Anterior cingulate cortex (tissue), 58 donors: ENCODE data around the gene WDR82.
A peak's percentile ranks its signal among the peaks of the same experiment; 100 is the strongest.

Experiments used
- DNase-seq, 58 donors: peaks; one replicate each; lab custom pipeline; 2025; lab: John Stamatoyannopoulos, UW

The WDR82 gene

DNA sequence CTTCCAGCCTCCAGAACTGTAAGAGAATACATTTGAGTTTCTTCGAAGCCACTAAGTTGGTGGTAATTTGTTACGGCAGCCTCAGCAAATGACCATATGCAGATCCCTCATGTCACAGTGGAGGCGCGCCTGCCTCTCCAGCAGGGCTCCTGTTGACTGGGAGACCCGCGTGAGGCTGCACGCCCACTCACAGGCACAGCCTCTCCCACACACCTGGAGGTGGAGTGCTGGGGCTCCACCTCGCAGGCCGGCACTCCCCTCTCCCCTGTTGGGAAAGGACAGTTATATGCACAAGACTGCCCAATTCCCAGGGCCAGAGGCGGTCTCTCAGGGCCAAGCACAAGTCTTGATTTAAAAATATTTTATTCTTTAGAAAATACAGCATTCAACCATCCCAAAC, 50.2 kb downstream of the WDR82 start:
- DNase-seq: no peak

DNA sequence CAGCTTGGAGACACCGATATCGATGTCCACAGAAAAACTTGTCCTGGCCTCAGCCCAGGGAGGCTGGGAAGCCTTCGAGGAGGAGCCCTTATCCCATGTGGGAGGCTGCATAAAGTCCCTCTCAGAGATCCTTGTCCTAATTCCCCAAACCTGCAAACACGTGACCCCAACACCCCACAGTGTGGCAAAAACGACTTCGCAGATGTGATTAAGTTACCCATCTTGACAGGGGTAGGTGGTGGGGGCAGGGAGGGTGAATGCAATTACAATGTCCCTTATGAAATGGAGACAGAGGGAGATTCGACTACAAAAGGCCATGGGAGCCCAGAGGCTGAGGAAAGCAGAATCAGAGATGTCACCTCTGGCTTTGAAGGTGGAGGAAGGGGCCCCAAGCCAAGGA, 50.7 kb downstream of the WDR82 start:
- DNase-seq: no peak

DNA sequence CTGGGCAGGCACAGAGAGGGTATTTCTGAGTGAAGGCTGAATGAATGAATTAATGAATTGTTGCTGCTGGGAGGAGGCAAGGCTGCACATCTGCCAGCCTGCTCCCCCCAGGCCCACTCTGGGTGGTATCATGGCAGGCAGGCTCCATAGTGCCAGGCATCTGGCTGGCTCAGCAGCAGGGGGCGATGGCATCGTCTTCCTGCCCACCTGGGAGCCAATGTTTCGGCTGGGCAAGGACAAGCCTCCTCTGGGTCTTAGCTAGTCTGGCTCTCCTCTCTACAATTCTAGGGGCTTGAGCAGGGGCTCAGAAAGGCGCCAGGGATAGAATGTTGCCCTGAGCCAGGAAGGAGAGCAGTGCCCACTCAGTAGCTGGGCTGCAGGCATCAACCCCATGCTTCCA, 51.3 kb downstream of the WDR82 start:
- no peak for DNase-seq

DNA sequence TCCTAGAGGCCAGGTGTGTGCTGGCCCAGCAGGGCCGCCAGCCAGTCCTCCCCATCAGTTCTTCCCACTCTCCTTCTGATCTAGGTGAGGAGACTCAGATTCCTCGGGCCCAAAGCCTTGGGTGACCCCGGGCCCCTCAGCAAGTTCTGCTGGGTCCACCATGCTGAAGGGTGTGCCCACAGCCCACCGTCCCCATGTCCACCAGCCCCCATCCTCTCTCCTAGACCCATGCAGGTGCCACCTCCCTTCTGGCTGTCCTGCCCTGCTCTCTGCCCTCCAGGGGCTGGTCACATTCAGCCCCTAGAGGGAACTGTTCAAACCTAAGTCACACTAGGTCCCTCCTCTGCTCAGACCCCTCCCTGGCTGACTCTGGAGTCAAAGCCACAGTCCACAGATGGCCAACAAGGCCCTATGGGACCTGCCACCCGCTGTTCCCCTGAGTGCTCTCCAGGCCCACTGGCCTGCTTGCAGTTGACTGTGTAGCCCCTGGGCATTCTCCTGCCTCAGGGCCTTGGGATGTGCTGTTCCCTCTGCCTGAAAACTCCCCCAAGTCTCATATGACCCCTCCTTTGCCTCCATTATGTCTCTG, 52.1 kb downstream of the WDR82 start:
- no peak for DNase-seq

DNA sequence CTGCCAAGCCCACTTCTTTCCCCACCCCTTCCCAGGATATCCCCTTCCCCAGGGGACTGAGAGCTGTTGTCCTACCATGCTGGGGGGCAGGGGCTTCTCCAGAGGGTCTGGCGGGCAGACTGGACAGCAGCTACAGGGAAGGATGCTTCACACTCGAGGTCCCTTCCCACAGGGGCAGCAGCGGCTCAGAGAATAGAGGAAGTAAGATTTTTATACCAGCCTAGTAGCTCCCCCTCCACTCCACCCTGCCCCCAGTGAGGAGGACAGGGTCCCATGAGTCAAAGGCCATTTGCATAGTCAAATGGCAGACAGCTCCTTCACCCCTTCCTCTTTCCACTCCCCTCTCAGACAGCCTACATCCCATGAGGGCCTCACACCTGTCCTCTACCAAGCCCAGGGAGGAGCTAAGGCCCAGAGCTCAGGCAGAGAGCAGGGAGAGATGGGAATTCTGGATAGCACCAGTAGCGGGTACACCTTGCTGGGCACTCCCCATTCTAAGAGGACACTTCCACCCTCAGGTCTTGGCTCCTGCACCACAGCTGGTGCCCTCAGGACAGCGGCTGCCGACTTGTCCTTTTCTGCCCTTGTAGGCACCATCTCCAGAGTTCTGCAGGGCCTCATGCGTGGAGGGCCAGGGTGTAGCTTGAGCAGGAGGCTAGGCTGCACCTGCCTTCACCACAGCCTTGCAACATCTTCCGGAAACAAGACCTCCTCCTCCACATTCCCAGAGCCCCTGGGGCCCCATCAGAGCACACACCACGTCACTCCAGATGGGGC, 52.8 kb downstream of the WDR82 start, which contains the start of gene TLR9:
TLR9 (minus strand) TSS at position 194 of the 777 bp plus-strand sequence; CDS start at position 78, 116 bp downstream.
- DNase-seq: no peak

DNA sequence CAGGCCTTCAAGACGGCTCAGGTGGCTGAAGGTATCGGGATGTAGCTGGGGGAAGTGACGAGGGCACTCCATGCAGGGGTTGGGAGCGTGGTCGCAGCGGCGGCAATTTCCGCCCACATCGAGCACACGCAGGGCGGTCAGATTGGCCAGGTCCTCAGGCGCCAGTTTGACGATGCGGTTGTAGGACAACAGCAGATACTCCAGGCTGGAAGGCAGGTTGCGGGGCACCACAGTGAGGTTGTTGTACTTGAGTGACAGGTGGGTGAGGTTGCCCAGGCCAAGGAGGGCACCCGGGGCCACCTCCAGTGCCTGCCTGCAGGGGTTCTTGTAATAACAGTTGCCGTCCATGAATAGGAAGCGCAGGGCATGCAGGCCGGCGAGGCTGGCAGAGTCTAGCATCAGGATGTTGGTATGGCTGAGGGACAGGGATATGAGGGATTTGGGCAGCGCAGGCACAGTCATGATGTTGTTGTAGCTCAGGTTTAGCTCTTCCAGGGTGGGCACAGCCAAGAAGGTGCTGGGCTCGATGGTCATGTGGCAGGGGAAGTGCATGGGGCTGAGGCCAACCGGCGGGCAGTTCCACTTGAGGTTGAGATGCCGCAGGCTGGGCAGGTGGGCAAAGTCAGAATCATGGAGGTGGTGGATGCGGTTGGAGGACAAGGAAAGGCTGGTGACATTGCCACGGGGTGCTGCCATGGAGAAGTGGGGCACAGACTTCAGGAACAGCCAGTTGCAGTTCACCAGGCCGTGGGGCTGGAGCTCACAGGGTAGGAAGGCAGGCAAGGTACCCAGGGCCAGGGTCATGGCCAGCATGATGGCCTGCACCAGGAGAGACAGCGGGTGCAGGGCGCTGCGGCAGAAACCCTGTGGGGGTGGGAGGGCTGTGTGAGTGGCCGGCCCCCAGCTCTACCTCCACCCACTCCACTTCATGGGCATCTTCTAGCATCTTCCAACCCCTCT, 54.7 kb downstream of the WDR82 start:
- no peak for DNase-seq

DNA sequence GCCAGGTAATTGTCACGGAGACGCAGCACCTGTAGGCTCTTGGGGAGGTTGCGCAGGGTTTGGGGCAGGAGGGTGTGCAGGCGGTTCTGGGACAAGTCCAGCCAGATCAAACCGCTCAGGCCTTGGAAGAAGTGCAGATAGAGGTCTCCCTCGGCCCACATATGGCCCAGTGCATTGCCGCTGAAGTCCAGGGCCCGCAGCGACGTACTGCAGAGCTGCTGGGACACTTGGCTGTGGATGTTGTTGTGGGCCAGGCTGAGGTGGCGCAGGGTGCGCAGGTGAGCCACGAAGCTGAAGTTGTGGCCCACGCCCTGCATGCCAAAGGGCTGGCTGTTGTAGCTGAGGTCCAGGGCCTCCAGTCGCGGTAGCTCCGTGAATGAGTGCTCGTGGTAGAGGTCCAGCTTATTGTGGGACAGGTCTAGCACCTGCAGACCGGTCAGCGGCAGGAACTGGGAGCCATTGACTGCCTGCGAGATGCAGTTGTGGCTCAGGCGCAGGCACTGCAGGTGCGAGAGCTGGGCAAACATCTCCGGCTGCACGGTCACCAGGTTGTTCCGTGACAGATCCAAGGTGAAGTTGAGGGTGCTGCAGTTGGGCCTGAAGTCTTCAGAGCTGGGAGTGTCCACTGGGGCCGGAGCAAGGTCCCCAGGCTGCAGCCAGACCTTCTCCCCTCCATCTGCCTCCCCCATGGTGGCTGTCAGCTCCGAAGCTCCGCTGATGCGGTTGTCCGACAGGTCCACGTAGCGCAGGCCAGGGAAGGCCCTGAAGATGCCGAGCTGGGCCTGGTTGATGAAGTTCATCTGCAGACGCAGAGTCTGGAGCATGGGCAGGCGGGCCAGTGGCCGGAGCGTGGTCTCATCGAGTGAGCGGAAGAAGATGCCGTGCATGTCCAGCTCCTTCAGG, 55.9 kb downstream of the WDR82 start:
- DNase-seq: no peak

DNA sequence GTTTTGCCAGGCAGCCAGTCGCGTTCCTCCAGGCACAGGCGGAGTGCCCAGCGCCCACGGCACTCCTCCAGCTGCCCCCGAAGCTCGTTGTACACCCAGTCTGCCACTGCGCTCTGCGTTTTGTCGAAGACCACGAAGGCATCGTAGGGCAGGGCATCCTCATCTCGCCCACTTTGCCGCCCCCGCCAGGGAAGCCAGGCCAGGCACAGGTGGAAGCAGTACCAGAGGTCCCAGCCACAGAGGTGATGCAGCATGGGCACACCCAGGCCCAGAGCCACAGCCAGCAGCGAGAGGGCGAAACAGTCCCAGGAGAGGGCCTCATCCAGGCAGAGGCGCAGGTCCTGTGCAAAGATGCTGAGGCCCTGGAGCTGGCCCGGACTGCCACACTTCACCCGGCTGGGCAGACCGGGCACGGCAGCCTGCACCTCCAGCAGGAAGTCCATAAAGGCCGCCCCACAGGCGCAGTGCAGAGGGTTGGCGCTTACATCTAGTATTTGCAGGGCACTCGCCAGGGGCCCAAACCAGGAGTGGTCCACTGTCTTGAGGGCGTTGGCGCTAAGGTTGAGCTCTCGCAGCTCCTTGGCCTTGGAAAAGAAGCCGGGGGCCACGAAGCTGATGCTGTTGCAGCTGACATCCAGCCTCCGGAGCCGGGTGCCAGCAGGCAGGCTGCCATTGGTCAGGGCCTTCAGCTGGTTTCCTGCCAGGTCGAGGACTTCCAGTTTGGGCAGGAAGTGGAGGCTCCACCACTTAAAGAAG, 56.7 kb downstream of the WDR82 start:
- no peak for DNase-seq

DNA sequence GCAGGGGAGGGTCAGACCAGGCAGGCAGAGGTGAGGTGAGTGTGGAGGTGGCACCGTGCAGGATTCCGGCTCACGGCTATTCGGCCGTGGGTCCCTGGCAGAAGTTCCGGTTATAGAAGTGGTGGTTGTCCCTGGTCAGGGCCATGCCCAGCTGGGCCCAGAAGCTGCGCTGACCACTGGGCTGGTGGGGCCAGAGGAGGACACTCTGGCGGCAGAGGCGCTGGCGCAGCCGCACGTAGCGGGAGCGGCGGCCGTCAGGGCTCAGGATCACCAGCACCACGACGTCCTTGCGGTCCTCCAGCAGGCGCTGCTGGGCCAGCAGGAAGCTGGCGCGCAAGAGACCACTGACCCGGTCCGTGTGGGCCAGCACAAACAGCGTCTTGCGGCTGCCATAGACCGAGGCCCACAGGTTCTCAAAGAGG, 57.3 kb downstream of the WDR82 start:
- DNase-seq: no peak

DNA sequence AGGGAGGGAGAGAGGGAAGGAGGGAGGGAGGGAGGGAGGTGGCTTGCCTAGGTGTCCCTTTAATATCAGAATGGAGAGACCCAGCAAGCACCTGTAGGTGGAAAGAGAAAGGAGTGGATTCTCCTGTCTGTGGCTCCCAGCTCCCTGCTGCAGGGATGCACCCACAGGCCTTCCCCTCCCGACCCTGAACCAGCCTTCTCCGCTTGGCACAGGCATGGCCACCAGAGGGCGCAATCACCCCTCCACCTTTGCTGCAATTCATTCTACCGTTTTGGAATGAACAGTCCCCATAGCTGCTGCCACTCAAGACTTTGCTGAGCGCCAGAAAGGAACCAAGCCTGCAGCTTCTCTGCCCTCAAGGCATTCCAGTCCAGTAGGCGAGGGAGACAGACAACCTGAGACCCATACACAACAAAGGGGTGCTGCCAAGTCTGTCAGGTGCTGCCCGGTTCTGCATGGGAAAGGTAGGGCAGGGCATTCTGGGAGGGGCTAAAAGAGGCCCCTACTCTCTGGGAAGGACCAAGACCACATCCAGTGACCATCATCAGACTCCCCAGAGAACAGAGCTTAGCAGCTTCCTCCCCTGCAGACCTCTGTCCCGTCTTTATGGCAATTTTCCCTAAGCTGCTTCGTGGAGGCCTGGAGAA, 57.9 kb downstream of the WDR82 start:
- DNase-seq: peak in 56 of 58 donors; percentile 21 to 88 (median 62)

DNA sequence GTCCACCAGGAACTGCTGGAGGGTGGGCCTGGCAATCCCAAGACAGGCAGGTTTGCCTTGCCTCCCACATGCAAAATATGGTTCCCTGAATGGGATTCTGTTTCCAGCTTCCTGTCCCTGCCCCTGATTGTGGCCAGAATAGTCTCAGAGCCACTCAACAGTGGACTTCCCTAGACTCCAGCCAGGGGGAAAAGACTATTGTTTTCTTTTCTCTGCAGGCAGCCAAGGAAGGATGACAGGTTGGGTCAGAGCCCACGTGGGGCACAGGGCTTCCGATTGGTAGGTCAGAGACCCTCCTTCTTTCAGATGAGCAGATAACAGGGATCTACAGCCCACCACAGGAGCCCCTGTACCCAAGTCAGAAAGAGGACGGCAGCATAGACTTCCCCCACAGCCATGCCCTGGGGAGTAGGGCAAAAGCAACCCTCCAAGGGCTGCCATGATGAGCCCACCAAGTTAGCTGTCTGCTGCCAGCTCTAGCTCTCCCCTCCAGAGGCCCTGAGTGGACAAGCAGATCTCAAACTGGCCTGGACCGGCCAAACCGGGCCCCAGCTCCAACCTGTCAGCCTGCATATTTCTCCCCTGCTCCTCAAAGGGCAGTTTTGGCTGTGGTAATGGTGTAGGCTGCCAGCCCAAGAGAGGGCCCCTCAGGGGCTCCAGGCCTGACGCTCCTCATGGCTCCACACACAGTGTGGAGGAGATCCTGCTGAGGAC, 59.4 kb downstream of the WDR82 start:
- DNase-seq: peak in 1 of 58 donors; percentile 12

DNA sequence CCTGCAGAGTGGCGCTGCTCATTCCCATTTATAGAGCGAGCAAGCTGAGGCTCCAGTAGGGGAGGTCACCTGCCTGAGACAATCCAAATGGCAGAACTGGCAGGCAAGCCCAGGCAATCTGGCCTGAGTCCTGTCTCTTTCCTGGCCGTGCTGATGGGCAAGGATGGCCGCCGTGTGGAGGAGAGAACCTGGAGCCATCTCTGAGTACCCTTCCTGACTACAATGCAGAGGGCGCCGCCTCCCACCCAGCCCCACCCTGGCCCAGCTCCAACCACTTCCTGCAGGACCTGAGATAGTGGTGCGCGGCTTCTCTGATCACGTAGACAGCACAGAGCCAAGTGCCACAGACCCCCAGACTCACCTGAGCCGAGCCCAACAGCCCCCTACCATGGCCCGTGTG, 60.0 kb downstream of the WDR82 start:
- DNase-seq: no peak

DNA sequence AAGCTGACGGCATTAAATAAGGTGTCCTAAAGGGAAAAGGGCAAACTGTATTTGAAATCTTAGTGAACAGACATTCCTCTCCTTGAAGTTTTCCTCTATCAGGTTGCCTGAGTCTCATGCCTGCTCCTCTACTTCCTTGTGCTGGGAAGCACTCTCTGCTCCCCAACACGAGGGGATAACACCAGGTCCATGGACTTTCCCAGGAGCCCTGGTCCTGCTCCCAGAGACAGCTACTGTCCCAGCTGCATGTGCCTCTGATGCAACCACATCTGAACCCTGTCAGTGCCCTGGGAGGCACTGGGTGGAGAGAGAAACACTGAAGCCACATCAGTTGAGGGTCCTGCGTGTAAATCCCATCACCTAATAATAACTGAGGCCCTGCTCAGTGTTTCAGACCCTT, 60.4 kb downstream of the WDR82 start:
- no peak for DNase-seq

DNA sequence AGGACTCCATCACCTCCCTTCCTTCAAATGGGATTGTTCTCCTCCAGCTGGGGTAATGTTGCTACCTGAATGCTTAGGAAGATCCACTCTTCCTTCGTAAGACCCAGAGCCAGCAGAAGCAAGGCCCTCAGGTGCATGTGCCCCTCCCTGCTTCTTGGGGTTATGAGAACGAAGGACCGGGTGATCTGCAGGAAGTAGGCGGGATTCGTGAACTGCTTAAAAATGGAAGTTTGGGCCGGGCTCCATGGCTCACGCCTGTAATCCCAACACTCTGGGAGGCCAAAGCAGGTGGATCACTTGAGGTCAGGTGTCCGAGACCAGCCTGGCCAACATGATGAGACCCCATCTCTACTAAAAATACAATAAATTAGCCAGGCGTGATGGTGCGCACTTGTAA, 61.0 kb downstream of the WDR82 start:
- DNase-seq: no peak

DNA sequence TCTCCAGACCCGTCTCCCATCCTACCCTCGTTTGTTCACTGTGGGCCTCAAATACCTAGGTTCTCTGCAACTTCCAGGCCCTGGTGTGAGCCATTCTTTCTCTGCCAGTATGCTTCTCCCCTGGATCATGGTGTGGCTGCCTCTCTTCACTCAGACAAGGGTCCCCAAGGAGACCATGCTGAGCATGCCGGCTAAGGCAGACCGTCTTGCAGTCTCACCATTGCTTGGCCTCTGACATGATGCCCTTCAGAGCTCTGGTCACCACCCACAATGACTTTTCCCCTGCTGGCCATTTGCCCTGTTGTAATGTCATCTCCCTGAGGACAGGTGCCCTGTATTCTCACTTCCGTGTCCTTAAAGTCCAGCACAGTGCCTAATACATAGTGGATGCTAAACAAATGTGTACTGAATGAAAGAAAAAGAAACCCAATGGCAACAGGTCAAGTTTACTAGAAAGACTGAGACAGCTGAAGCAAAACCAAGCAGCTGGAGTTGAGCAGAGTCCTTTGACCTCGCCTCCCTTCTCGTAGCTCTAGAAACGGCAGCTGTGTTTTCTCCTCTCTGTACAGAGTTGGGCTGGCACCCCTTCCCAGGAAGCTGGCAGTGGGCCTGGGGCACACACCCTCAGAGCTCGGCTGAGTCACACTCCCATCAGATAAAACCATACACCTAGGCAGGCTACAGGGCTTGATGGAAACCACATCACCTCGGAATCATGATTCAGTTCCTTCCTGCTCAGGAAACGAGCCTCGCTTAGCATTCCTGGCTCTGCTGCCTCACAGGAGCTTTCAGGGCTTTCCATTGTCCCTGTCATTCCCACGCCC, 61.7 kb downstream of the WDR82 start:
- DNase-seq: no peak

DNA sequence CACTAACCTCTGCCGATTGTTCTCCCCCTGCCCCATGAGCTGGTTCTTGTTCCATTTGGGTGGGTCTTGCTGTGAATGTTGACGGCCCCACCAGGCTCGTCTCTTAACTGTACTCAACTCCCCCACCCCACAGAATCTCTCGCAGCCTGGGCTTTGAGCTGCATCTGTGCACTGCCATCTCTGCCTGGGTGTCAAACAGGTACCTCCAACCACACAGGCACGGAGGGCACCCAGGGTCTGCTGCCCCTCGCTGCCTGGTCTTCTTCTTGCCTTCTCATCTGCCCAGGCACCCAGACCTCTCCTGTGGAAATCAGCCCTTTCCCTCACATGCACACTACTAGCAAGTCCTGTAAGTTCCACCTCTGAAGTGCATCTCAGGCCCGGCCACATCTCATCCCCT, 63.1 kb downstream of the WDR82 start:
- DNase-seq: no peak

DNA sequence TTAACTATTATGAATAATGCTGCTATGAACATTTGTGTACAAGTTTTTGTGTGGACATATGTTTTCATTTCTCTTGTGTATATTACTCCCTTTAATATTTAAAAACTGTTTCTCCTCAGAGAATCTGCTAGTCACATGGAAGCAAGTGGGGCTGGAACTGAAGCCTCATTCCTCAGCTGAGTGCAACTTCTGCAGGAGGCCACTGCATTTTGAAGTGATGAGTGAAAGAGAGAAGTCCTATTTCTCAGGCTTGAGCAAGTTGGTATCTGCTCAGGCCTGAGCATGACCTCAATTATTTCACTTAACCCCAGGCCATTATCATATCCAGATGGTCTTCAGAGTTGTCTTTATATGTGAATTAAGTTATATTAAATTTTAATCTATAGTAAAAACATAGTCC, 64.5 kb downstream of the WDR82 start:
- no peak for DNase-seq
